Type B pancreatic cell (in vitro differentiated cells): ENCODE data around the gene PERP. TPM values are rescaled to one million over a fixed set of nuclear protein-coding genes. Genes with fewer than 3 reads are reported as not detected.

Experiments
- DNase-seq: peaks from one replicate; pipeline ENCODE4 v3.0.0; 2021; ENCODE audit warnings: mixed read lengths; ENCODE audit not compliant: unreplicated experiment; ENCODE audit errors: extremely low spot score
- H3K27ac Mint-ChIP-seq: 2 replicates; pipeline ENCODE4 v1.8.0; 2021; ENCODE audit warnings: mild to moderate bottlenecking, mixed read lengths
- H3K27me3 Mint-ChIP-seq: 2 replicates; pipeline ENCODE4 v1.8.0; 2021; ENCODE audit warnings: mixed read lengths
- H3K36me3 Mint-ChIP-seq: 2 replicates; pipeline ENCODE4 v1.8.0; 2021; ENCODE audit warnings: mixed read lengths
- H3K4me1 Mint-ChIP-seq: one replicate; pipeline ENCODE4 v1.8.0; 2021; ENCODE audit warnings: mixed read lengths; ENCODE audit not compliant: unreplicated experiment
- H3K4me3 Mint-ChIP-seq: 2 replicates; pipeline ENCODE4 v1.8.0; 2021; ENCODE audit warnings: mild to moderate bottlenecking, mixed read lengths
- H3K9me3 Mint-ChIP-seq: 2 replicates; pipeline ENCODE4 v1.8.0; 2021; ENCODE audit warnings: mixed read lengths
- CTCF ChIP-seq: fragments of 200-600 bp; sonication (generic); conservative IDR thresholded peaks from 2 replicates; pipeline ENCODE4 v1.5.0; 2021; ENCODE audit warnings: antibody characterized with exemption, mild to moderate bottlenecking
- total RNA-seq: library from RNA; stranded (reverse); gene quantifications from 2 replicates; pipeline ENCODE4 v1.2.1, GENCODE V29; 2021; ENCODE audit warnings: low replicate concordance

PERP gene
- total RNA-seq, 1 donor from 2014 or later = 86.8 TPM

DNA sequence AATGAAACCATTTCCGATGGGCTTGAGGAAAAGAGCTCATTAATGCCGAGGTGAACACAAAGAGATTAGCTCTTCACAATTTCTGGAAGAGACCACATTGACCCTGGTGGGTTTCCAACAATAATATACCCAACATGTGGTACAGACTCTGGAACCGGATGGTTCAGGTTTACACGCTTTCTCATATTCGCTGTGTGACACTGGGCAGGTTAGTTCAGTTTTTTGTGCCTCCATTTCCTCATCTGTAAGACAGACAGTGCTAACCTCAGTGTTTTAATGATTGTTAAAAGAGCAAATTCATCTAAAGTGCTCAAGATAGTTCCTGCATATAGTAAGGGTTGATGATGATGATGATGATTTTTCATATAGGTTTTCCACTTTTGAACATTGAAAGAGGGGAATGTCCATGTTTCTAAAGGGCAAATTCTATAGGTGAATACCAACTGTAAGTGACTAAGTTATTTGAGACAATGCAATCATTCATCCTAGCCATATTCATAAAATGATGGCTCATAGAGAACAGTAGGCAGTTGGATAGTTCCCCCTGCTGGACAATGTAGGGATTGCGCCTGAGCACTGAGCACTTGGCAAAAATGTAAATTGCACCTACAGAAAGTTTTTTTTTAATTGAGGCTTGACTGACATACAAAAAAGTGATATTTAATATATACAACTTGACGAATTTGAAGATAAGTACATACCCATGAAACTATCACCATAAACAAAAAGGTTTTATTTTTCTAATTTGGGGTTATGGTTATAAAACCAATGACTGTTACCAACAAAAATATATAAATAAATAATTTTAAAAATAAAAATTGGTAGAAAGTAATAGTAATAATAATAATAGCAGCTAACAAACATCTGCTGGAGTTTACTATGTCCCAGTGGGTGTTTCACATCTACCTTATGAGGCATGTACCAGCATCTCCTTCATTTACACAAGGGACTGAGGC, 2.1 kb upstream of the PERP start:
- Mint-ChIP-seq H3K4me3 (peak overlapping the region; percentile 85), H3K36me3 (no peaks in the 10 kb centered on the region), H3K27me3 (peaks cover 36% of the 10 kb centered on the region), H3K9me3 (no peaks in the 10 kb centered on the region), H3K4me1 (peaks cover 18% of the 10 kb centered on the region), H3K27ac (peak overlapping the region; percentile 98)
- peak; percentile 99 for TF ChIP-seq CTCF
- no peak for DNase-seq

GRCh38 chr6:138107752-138108592, 753 bp upstream of the PERP start:
- DNase-seq = no peak
- peak overlapping the region; percentile 93 for H3K4me3 Mint-ChIP-seq
- no peak for TF ChIP-seq CTCF
- no peaks in the 10 kb centered on the region for H3K9me3 Mint-ChIP-seq
- H3K4me1 Mint-ChIP-seq = peaks cover 18% of the 10 kb centered on the region
- H3K27me3 Mint-ChIP-seq = peaks cover 32% of the 10 kb centered on the region
- peak overlapping the region; percentile 99 for H3K27ac Mint-ChIP-seq
- peaks cover 6% of the 10 kb centered on the region for H3K36me3 Mint-ChIP-seq

DNA sequence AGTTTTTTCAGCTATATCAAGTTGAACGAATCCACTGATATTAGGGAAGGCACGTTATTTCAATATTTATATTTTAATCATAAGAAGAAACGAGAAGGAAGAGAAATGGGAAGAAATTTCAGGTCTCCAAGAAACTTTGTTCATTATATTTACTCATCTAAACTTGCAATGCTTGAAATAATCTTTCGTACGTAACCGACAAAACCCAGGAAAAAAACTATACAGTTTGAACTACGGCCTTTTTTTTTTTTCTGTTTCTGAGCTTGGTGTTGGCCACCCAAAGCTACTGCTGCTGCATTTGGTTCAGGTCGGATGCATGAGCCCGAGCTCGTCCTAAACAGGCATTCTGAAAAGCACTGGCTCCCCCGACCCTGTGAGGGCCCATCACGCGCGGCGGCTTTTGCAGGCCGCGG, 548 bp downstream of the PERP start:
- DNase-seq = no peak
- TF ChIP-seq CTCF = no peak
- H3K9me3 Mint-ChIP-seq = peaks cover 5% of the 10 kb centered on the region
- peaks cover 23% of the 10 kb centered on the region for H3K4me1 Mint-ChIP-seq
- peak overlapping the region; percentile 99 for H3K27ac Mint-ChIP-seq
- peaks cover 10% of the 10 kb centered on the region for H3K36me3 Mint-ChIP-seq
- H3K4me3 Mint-ChIP-seq = peak overlapping the region; percentile 93
- peaks cover 32% of the 10 kb centered on the region for H3K27me3 Mint-ChIP-seq

DNA sequence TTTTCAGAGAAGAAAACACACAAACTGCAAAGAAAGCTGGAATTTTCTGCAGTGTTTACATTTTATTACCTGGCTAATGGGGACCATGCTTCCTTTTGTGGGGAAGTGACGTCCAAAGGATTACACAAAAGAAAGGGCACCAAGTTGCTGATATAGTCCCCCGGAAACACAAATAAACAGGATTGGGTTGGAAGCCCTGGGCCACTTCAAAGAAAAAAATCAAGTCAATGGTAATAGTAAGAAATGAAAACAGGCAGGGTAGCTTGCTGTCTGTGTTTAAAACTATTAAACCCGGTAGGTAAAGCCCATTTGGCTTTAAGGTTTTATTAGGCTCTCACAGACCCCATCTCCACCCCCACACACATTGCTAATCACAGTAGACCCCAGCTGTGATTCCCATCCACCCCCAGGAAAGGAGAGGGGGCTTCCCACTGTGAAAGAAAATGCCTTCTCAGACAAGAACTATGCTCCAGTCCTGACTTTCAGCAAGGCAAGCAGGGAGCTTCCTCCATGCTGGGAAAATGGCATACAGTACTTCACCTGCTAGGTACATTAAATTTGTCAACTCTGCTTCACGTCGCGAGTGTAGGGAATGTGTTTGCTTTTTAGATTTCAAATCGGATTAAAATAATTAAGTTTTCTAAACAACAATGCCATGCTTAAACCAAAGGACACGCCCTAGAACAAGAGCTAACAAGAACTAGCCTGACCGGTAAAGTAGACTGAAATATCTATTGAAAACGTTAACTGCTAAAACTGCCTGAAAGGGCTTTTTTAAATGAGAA, 1.1 kb downstream of the PERP start:
- H3K27me3 Mint-ChIP-seq = peaks cover 32% of the 10 kb centered on the region
- no peak for DNase-seq
- peaks cover 9% of the 10 kb centered on the region for H3K9me3 Mint-ChIP-seq
- H3K4me1 Mint-ChIP-seq = peaks cover 25% of the 10 kb centered on the region
- peak overlapping the region; percentile 99 for H3K27ac Mint-ChIP-seq
- peaks cover 14% of the 10 kb centered on the region for H3K36me3 Mint-ChIP-seq
- no peak for TF ChIP-seq CTCF
- H3K4me3 Mint-ChIP-seq = peak overlapping the region; percentile 93

GRCh38 chr6:138105446-138105845, 1.8 kb downstream of the PERP start:
- peaks cover 9% of the 10 kb centered on the region for H3K9me3 Mint-ChIP-seq

More at GRCh38 chr6:138105446-138105845, 1.8 kb downstream of the PERP start:
- peak overlapping the region; percentile 93 for H3K4me3 Mint-ChIP-seq
- DNase-seq = no peak
- H3K27ac Mint-ChIP-seq = peak overlapping the region; percentile 99
- H3K27me3 Mint-ChIP-seq = peaks cover 32% of the 10 kb centered on the region
- peaks cover 14% of the 10 kb centered on the region for H3K36me3 Mint-ChIP-seq
- no peak for TF ChIP-seq CTCF
- H3K4me1 Mint-ChIP-seq = peaks cover 25% of the 10 kb centered on the region
